Mucosa of descending colon (tissue), 3 donors: ENCODE results near the gene LAMA2. TPM values are rescaled to one million over a fixed set of nuclear protein-coding genes. Genes with fewer than 3 reads are reported as not detected.

Experiments used
- ATAC-seq: fragments of 200-7000 bp; cut with Tn5 transposase; one replicate; pipeline ENCODE4 v1.9.1; 2020; ENCODE audit warnings: mild to moderate bottlenecking, moderate library complexity
- DNase-seq, 3 donors: peaks; one replicate each; pipeline ENCODE4 v3.0.0-alpha.2; 2020
- H3K36me3 ChIP-seq: fragments of 200-600 bp; one replicate; pipeline ENCODE4 v1.8.0; 2021; ENCODE audit warnings: low read depth, mild to moderate bottlenecking
- H3K4me1 ChIP-seq: fragments of 200-600 bp; one replicate; pipeline ENCODE4 v1.8.0; 2021; ENCODE audit warnings: low read depth, mild to moderate bottlenecking
- H3K4me3 ChIP-seq: fragments of 200-600 bp; one replicate; pipeline ENCODE4 v1.8.0; 2021; ENCODE audit warnings: mild to moderate bottlenecking
- H3K9me3 ChIP-seq: fragments of 200-600 bp; one replicate; pipeline ENCODE4 v1.8.0; 2021; ENCODE audit warnings: mild to moderate bottlenecking
- CTCF ChIP-seq: fragments of 200-600 bp; IDR thresholded peaks from one replicate; pipeline ENCODE4 v1.8.0; 2022; ENCODE audit warnings: antibody characterized with exemption, mild to moderate bottlenecking
- intact Hi-C, 2 donors: fragments of 100-400 bp; cut with DNase I in 1 of 2; cut with micrococcal nuclease in 1 of 2; formaldehyde crosslinking; loops; one replicate each; pipeline versions ENCODE4 v1.11.0 to v1.11.1; 2022; cut with DNase I, micrococcal nuclease
- total RNA-seq, 3 donors: library from RNA; stranded (reverse); fragmentation: NEBNext Ultra II Directional in 2 of 3; extraction: Animal tissue kit (Norgen Biotek cat#: 25700) in 2 of 3; gene quantifications; one replicate each; pipeline versions ENCODE4 v1.2.1 to v1.2.4, GENCODE V29; 2021 to 2023
- donor health status: DM: no; HTN: no; CAD: no; lungs with moderate emphysema.
- donor health status: DM: no; HTN: no; CAD: no.
- donor health status: DM: no; HTN: yes; CAD: no.

Gene LAMA2
- total RNA-seq, 3 donors from 2014 or later, result 3.6 to 29.4 (median 18.4) TPM

GRCh38 chr6:129130106-129130505 lies 247.2 kb downstream of the LAMA2 start:
- H3K4me3 ChIP-seq, result no peak overlapping the region
- TF ChIP-seq CTCF, result no peak
- H3K36me3 ChIP-seq, result no peaks in the 10 kb centered on the region
- ATAC-seq, result no peak
- H3K4me1 ChIP-seq, result no peaks in the 10 kb centered on the region
- no peaks in the 10 kb centered on the region for H3K9me3 ChIP-seq
- no peak for DNase-seq
- intact Hi-C loops, result no loop called here

- intact Hi-C loops, result no loop called here
- ATAC-seq, result peak; percentile 35
Observed at GRCh38 chr6:129130959-129131681, 248.2 kb downstream of the LAMA2 start.

DNA sequence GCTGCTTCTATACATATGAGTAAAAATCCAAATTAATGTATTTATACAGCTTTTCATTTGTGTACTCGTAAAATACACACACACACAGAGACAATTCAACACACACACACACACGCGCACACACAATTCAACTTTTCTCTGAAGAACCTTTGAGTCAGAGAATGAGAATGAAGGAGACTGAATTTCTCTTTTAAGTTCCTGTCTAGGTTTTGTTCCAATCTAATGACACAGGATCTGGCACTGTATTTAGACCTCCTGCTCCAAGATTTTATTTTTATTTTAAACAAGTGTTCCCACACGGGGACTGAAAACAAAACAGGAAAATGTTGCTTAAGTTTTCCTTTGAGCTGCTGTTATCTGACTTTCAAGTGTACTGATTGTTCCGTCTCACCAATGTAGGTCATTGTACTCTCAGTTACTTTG lies 250.8 kb downstream of the LAMA2 start:
- no peaks in the 10 kb centered on the region for H3K4me1 ChIP-seq
- no peak for DNase-seq
- no peak for ATAC-seq
- no peaks in the 10 kb centered on the region for H3K36me3 ChIP-seq
- H3K9me3 ChIP-seq, result no peaks in the 10 kb centered on the region
- intact Hi-C loops, result no loop called here
- no peak overlapping the region for H3K4me3 ChIP-seq
- no peak for TF ChIP-seq CTCF

More at GRCh38 chr6:129130959-129131681, 248.2 kb downstream of the LAMA2 start:
- no peaks in the 10 kb centered on the region for H3K9me3 ChIP-seq
- H3K36me3 ChIP-seq, result no peaks in the 10 kb centered on the region
- no peak for TF ChIP-seq CTCF
- no peak for DNase-seq
- H3K4me3 ChIP-seq, result no peak overlapping the region
- H3K4me1 ChIP-seq, result no peaks in the 10 kb centered on the region

GRCh38 chr6:129134535-129134934 lies 251.6 kb downstream of the LAMA2 start:
- no peaks in the 10 kb centered on the region for H3K4me1 ChIP-seq
- H3K36me3 ChIP-seq, result no peaks in the 10 kb centered on the region
- ATAC-seq (no peak), DNase-seq (no peak)
- H3K4me3 ChIP-seq, result no peak overlapping the region
- intact Hi-C loops, result no loop called here
- TF ChIP-seq CTCF, result no peak
- H3K9me3 ChIP-seq, result no peaks in the 10 kb centered on the region

DNA sequence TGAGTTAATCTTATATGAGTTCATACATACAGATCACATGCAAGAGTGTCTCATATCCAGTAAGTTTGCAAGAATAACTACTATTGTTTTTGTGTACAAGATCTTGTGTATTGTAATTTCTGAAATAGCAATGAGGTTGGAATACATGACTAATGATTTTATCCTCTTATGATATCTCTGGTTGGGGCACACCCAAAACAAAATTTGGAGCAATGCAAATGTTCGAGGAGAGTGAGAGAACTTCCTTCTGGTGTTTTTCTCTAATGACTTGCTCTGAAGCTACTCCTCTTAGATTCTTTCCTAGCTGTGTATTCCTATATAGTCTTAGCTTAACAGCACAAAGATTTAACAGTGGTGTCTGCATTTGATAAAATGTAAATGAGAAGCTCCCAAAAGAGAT lies 252.5 kb downstream of the LAMA2 start:
- DNase-seq, result no peak
- Histone ChIP-seq H3K4me1 (no peaks in the 10 kb centered on the region), H3K9me3 (no peaks in the 10 kb centered on the region), H3K4me3 (no peak overlapping the region), H3K36me3 (no peaks in the 10 kb centered on the region)
- intact Hi-C loops, result no loop called here
- no peak for TF ChIP-seq CTCF
- ATAC-seq, result no peak
